ENCODE data around the gene GRAMD4. TPM values are rescaled to one million over a fixed set of nuclear protein-coding genes. Genes with fewer than 3 reads are reported as not detected.

GRAMD4 gene
- total RNA-seq, 1 experiment from 2014 or later, result 19.8 TPM

DNA sequence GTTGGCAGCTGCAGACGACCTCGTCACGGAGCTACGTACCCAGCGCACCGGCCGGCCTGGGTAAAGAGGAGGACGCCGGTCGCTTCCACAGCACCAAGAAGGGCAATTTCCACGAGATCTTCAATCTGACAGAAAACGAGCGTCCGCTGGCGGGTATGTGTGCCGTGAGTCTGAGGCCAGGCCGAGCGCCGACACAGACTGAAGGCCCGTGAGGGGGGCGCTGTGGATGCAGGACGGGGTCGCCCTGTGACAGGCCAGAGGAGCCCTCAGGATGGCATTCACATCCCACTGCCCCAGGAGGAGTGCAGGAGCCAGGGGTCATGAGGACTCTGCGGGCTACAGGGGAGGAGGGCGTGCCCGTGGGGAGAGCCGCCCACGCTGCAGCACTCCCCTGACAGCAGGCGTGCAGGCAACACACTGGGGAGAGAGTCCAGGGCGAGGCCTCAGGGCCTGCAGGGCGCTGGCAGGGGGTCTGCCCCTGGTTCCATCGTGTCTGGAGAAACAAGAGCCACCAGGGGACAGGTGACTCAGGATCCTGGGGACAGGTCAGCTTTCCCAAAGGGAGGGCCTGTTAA lies 53.6 kb downstream of the GRAMD4 start:
- WGBS (ENCODE audit: extremely low coverage, insufficient read length, low lambda C conversion rate), result no CpG with 5 or more reads among the region's 32 CpGs
- Histone ChIP-seq H3K79me2 (ENCODE audit: insufficient read depth, low read length) (no peaks in the 10 kb centered on the region), H3K18ac (ENCODE audit: insufficient read length, low read depth, low read length) (no peak overlapping the region), H3K9ac (ENCODE audit: extremely low read depth, insufficient read length, low read length) (no peak overlapping the region), H2AK5ac (ENCODE audit: insufficient read length, low read length) (no peak overlapping the region), H3K56ac (ENCODE audit: insufficient read length, low read depth, low read length) (no peak overlapping the region), H2BK5ac (ENCODE audit: insufficient read length, low read length) (no peak overlapping the region), H3K27ac (ENCODE audit: insufficient read length, low read depth, low read length) (no peak overlapping the region), H4K8ac (replicated peaks; ENCODE audit: insufficient read length, low read depth, low read length) (no peak overlapping the region), H3K79me1 (ENCODE audit: insufficient read depth, low read depth, low read length, poor library complexity, severe bottlenecking) (no peaks in the 10 kb centered on the region), H3K4ac (ENCODE audit: low read depth, low read length) (no peak overlapping the region), H3T11ph (ENCODE audit: low read length) (no peak overlapping the region), H2BK20ac (ENCODE audit: low read depth, low read length, poor library complexity, severe bottlenecking) (no peak overlapping the region), H2BK120ac (ENCODE audit: low read depth, low read length, poor library complexity, severe bottlenecking) (no peak overlapping the region), H4K91ac (ENCODE audit: insufficient read length, low read depth, low read length) (no peak overlapping the region), H3K4me2 (ENCODE audit: insufficient read depth, insufficient read length, low read length) (no peak overlapping the region), H3K4me1 (ENCODE audit: insufficient read depth, low read length) (no peaks in the 10 kb centered on the region), H2BK15ac (ENCODE audit: low read depth, low read length) (no peak overlapping the region), H3K23ac (ENCODE audit: insufficient read length, low read depth, low read length) (no peak overlapping the region), H2BK12ac (ENCODE audit: insufficient read length, low read depth, low read length) (no peak overlapping the region), H2AFZ (ENCODE audit: low read length) (no peak overlapping the region), H3K27me3 (ENCODE audit: insufficient read depth, low read length) (no peaks in the 10 kb centered on the region), H3K14ac (ENCODE audit: insufficient read depth, low read length) (no peak overlapping the region; the same call in 1 of the 2 replicates), H3K23me2 (ENCODE audit: insufficient read length, low read depth, low read length, poor library complexity, severe bottlenecking) (no peaks in the 10 kb centered on the region), H4K20me1 (ENCODE audit: control insufficient read depth, insufficient read depth, insufficient read length) (no peaks in the 10 kb centered on the region), H4K5ac (ENCODE audit: insufficient read length, low read depth, low read length) (no peak overlapping the region), H3K9me3 (ENCODE audit: control insufficient read depth, low read depth, low read length) (no peaks in the 10 kb centered on the region)
- Mint-ChIP-seq H3K9me3 (no peaks in the 10 kb centered on the region), H3K27me3 (ENCODE audit: low read depth) (no peaks in the 10 kb centered on the region), H3K4me1 (no peaks in the 10 kb centered on the region), H3K4me3 (no peak overlapping the region), H3K27ac (peak overlapping the region in 1 of 3 experiments; percentile 28; a peak in 1 of 7 replicates), H3K36me3 (ENCODE audit: insufficient read depth in 1 of 3, low read depth in 3 of 3) (peaks cover under 1 to 9% (median 3%) of the 10 kb centered on the region in 3 experiments; a peak in 5 of 7 replicates)
- no peak for DNase-seq
- TF ChIP-seq, protein P1, sequence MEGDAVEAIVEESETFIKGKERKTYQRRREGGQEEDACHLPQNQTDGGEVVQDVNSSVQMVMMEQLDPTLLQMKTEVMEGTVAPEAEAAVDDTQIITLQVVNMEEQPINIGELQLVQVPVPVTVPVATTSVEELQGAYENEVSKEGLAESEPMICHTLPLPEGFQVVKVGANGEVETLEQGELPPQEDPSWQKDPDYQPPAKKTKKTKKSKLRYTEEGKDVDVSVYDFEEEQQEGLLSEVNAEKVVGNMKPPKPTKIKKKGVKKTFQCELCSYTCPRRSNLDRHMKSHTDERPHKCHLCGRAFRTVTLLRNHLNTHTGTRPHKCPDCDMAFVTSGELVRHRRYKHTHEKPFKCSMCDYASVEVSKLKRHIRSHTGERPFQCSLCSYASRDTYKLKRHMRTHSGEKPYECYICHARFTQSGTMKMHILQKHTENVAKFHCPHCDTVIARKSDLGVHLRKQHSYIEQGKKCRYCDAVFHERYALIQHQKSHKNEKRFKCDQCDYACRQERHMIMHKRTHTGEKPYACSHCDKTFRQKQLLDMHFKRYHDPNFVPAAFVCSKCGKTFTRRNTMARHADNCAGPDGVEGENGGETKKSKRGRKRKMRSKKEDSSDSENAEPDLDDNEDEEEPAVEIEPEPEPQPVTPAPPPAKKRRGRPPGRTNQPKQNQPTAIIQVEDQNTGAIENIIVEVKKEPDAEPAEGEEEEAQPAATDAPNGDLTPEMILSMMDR (conservative IDR thresholded peaks at IDR 0.05), result no peak

Data from H9 (cell line).